ENCODE measurements around the gene CDC37L1. TPM values are rescaled to one million over a fixed set of nuclear protein-coding genes. Genes with fewer than 3 reads are reported as not detected.

CDC37L1 gene
- polyA plus RNA-seq, 1 of the 3 experiments (the other 2 are of a cell fraction), result 6.5 TPM

DNA sequence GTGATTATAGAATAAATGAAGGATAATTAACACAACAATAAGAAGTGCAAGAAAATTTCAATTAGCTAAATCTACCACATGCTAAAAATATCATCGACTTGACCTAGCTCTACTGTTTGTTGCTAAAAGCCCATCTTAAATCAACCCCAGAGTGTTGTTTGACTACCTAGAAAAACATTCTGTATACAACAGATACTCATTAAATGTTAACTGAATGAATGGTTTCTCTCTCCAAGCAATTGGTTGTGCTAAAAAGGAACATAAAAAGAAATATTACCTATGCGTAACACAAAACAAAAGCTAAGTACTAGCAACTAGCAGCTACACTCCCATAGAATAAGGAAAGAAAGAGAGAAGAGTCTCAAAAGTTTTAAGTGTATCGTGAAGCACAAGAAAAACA is 22.7 kb upstream of the CDC37L1 start:
- CTCF ChIA-PET, result interaction anchor here (1.9 to 2.2 kb wide), 2 partner anchors 17 to 52 kb away, joined by 4 to 8 read pairs; no protein-coding TSS in a partner anchor

DNA sequence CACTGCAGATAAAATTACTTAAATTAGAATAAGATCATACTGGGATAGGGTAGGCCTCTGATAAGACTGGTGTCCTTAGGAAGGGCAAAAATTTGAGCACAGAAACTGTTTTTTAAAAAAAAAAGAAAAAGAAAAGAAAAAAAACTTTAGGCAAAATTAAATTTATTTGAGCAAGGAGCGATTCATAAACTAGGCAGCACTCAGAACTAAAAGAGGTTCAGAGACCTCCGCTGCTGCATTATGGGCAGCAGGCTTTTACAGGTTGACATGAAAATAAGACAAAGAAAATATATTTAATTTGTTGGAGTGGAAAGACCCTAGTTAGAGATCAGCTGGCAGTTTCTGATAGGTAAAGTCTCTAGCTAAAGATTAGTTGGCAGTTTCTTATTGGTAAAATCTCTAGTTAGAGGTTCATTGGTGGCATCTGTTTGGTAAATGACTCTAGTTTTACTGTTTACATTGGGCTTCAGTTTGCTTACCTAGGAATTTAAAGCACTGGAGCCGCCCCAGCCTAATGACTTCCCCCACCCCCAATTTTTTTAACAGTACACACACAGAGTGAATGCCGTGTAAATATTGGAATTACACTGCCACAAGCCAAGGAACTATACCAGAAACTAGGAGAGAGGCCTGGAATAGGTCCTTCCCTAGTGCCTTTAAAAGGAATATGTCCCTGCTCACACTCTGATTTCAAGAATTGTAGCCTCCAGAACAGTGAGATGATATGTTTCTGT is 21.8 kb upstream of the CDC37L1 start:
- no peak overlapping the region for H3K9ac ChIP-seq
- H3K9me3 ChIP-seq, result no peaks in the 10 kb centered on the region
- peaks cover 5% of the 10 kb centered on the region for H3F3A ChIP-seq (replicated peaks; ENCODE audit: insufficient read depth)
- H3K9me2 ChIP-seq, result no peaks in the 10 kb centered on the region
- no peak overlapping the region for H2AFZ ChIP-seq (ENCODE audit: low read depth)
- H3K27ac ChIP-seq (ENCODE audit: low read depth in 2 of 2, low read length in 1 of 2), result no peak overlapping the region
- CTCF ChIA-PET, result interaction anchor here (1.9 to 2.2 kb wide), 2 partner anchors 18 to 53 kb away, joined by 4 to 8 read pairs; no protein-coding TSS in a partner anchor
- no peaks in the 10 kb centered on the region for H3K36me3 ChIP-seq (replicated peaks in 1 of 2; ENCODE audit: control insufficient read depth in 1 of 2, insufficient read depth in 2 of 2, low read length in 1 of 2)
- POLR2A ChIA-PET, result no interaction called here
- H3K27me3 ChIP-seq (ENCODE audit: insufficient read depth), result no peaks in the 10 kb centered on the region
- WGBS (ENCODE audit: low lambda C conversion rate), result 85% methylated on average over 4 of the region's 4 CpGs
- H3K4me3 ChIP-seq (ENCODE audit: low read depth in 2 of 2, low read length in 1 of 2), result no peak overlapping the region
- H3K4me2 ChIP-seq, result no peak overlapping the region
- H3K79me2 ChIP-seq (ENCODE audit: insufficient read depth), result no peaks in the 10 kb centered on the region
- peaks cover 3 to 6% of the 10 kb centered on the region in 2 experiments; a peak in 3 of 4 replicates for H3K4me1 ChIP-seq (ENCODE audit: control insufficient read depth in 1 of 2, insufficient read depth in 2 of 2, low read depth in 1 of 2, low read length in 1 of 2)
- DNase-seq, result no peak
- no peaks in the 10 kb centered on the region for H4K20me1 ChIP-seq (ENCODE audit: insufficient read depth)
- TF ChIP-seq ELF1 (IDR thresholded peaks at IDR 0.05) (no peak), RCOR1 (IDR thresholded peaks at IDR 0.05; ENCODE audit: low read length) (no peak), FOXJ3 (CRISPR knock-in tag; IDR thresholded peaks at IDR 0.05) (no peak), POLR2AphosphoS5 (IDR thresholded peaks at IDR 0.05; ENCODE audit: low read depth, low read length) (no peak), TAF1 (IDR thresholded peaks at IDR 0.05; ENCODE audit: borderline replicate concordance, low read depth, low read length) (no peak), NRF1 (IDR thresholded peaks at IDR 0.05; ENCODE audit: low read depth, low read length) (no peak), SMC3 (IDR thresholded peaks at IDR 0.05; ENCODE audit: low read depth, low read length) (no peak), GATA2 (CRISPR knock-in tag; IDR thresholded peaks at IDR 0.05) (no peak), CHD2 (IDR thresholded peaks at IDR 0.05; ENCODE audit: low read length, partially characterized antibody) (no peak), MXI1 (IDR thresholded peaks at IDR 0.05; ENCODE audit: low read depth, low read length) (no peak)
- TF ChIP-seq, protein P1, sequence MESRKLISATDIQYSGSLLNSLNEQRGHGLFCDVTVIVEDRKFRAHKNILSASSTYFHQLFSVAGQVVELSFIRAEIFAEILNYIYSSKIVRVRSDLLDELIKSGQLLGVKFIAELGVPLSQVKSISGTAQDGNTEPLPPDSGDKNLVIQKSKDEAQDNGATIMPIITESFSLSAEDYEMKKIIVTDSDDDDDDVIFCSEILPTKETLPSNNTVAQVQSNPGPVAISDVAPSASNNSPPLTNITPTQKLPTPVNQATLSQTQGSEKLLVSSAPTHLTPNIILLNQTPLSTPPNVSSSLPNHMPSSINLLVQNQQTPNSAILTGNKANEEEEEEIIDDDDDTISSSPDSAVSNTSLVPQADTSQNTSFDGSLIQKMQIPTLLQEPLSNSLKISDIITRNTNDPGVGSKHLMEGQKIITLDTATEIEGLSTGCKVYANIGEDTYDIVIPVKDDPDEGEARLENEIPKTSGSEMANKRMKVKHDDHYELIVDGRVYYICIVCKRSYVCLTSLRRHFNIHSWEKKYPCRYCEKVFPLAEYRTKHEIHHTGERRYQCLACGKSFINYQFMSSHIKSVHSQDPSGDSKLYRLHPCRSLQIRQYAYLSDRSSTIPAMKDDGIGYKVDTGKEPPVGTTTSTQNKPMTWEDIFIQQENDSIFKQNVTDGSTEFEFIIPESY (IDR thresholded peaks at IDR 0.05; ENCODE audit: borderline replicate concordance, low read depth), result no peak

More for the DNA sequence above, 22.7 kb upstream of the CDC37L1 start:
- H3K9me3 ChIP-seq, result no peaks in the 10 kb centered on the region
- TF ChIP-seq SIN3A (IDR thresholded peaks at IDR 0.05; ENCODE audit: borderline replicate concordance, low read depth, low read length) (no peak), EP300 (IDR thresholded peaks at IDR 0.05; ENCODE audit: borderline replicate concordance in 1 of 2, low read depth in 1 of 2, low read length in 1 of 2) (no peak), RFX5 (IDR thresholded peaks at IDR 0.05; ENCODE audit: low read length) (no peak), JUND (IDR thresholded peaks at IDR 0.05) (no peak), NRF1 (IDR thresholded peaks at IDR 0.05; ENCODE audit: low read depth, low read length) (no peak), GATA2 (CRISPR knock-in tag; IDR thresholded peaks at IDR 0.05) (no peak), FOXJ3 (CRISPR knock-in tag; IDR thresholded peaks at IDR 0.05) (no peak), TAF1 (IDR thresholded peaks at IDR 0.05; ENCODE audit: borderline replicate concordance, low read depth, low read length) (no peak), RXRA (IDR thresholded peaks at IDR 0.05; ENCODE audit: borderline replicate concordance, low read depth) (no peak), RCOR1 (IDR thresholded peaks at IDR 0.05; ENCODE audit: low read length) (no peak)
- TF ChIP-seq, protein P1 (IDR thresholded peaks at IDR 0.05; ENCODE audit: borderline replicate concordance, low read depth), result no peak
- TF ChIP-seq, protein P2, sequence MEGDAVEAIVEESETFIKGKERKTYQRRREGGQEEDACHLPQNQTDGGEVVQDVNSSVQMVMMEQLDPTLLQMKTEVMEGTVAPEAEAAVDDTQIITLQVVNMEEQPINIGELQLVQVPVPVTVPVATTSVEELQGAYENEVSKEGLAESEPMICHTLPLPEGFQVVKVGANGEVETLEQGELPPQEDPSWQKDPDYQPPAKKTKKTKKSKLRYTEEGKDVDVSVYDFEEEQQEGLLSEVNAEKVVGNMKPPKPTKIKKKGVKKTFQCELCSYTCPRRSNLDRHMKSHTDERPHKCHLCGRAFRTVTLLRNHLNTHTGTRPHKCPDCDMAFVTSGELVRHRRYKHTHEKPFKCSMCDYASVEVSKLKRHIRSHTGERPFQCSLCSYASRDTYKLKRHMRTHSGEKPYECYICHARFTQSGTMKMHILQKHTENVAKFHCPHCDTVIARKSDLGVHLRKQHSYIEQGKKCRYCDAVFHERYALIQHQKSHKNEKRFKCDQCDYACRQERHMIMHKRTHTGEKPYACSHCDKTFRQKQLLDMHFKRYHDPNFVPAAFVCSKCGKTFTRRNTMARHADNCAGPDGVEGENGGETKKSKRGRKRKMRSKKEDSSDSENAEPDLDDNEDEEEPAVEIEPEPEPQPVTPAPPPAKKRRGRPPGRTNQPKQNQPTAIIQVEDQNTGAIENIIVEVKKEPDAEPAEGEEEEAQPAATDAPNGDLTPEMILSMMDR (IDR thresholded peaks at IDR 0.05), result no peak
- TF ChIP-seq, protein P3, sequence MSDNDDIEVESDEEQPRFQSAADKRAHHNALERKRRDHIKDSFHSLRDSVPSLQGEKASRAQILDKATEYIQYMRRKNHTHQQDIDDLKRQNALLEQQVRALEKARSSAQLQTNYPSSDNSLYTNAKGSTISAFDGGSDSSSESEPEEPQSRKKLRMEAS (IDR thresholded peaks at IDR 0.05; ENCODE audit: low read depth), result no peak
- no peaks in the 10 kb centered on the region for H3K36me3 ChIP-seq (replicated peaks in 1 of 2; ENCODE audit: control insufficient read depth in 1 of 2, insufficient read depth in 2 of 2, low read length in 1 of 2)
- no peaks in the 10 kb centered on the region for H4K20me1 ChIP-seq (ENCODE audit: insufficient read depth)
- no peak overlapping the region for H2AFZ ChIP-seq (ENCODE audit: low read depth)
- no peak overlapping the region for H3K9ac ChIP-seq
- 67% methylated on average over 3 of the region's 3 CpGs for WGBS (ENCODE audit: low lambda C conversion rate)
- H3K4me2 ChIP-seq, result no peak overlapping the region
- H3K4me3 ChIP-seq (ENCODE audit: low read depth in 2 of 2, low read length in 1 of 2), result no peak overlapping the region
- H3K79me2 ChIP-seq (ENCODE audit: insufficient read depth), result no peaks in the 10 kb centered on the region
- H3F3A ChIP-seq (replicated peaks; ENCODE audit: insufficient read depth), result peaks cover 5% of the 10 kb centered on the region
- no peaks in the 10 kb centered on the region for H3K9me2 ChIP-seq
- no peak for DNase-seq
- H3K27me3 ChIP-seq (ENCODE audit: insufficient read depth), result no peaks in the 10 kb centered on the region
- H3K27ac ChIP-seq (ENCODE audit: low read depth in 2 of 2, low read length in 1 of 2), result no peak overlapping the region
- peaks cover 2 to 3% of the 10 kb centered on the region in 2 experiments; a peak in 3 of 4 replicates for H3K4me1 ChIP-seq (ENCODE audit: control insufficient read depth in 1 of 2, insufficient read depth in 2 of 2, low read depth in 1 of 2, low read length in 1 of 2)
- POLR2A ChIA-PET, result no interaction called here
